ENCODE measurements around the gene ADAMTS10.
A peak's percentile ranks its signal among the peaks of the same experiment; 100 is the strongest.

- TF ChIP-seq, protein P1, sequence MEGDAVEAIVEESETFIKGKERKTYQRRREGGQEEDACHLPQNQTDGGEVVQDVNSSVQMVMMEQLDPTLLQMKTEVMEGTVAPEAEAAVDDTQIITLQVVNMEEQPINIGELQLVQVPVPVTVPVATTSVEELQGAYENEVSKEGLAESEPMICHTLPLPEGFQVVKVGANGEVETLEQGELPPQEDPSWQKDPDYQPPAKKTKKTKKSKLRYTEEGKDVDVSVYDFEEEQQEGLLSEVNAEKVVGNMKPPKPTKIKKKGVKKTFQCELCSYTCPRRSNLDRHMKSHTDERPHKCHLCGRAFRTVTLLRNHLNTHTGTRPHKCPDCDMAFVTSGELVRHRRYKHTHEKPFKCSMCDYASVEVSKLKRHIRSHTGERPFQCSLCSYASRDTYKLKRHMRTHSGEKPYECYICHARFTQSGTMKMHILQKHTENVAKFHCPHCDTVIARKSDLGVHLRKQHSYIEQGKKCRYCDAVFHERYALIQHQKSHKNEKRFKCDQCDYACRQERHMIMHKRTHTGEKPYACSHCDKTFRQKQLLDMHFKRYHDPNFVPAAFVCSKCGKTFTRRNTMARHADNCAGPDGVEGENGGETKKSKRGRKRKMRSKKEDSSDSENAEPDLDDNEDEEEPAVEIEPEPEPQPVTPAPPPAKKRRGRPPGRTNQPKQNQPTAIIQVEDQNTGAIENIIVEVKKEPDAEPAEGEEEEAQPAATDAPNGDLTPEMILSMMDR (IDR thresholded peaks at IDR 0.05) = no peak
- TF ChIP-seq POLR2A (IDR thresholded peaks at IDR 0.05) = peak in 1 of 2 donors; percentile 36
Observed at GRCh38 chr19:8610041-8610935, at the start of gene ADAMTS10.

Measured in adrenal gland (tissue), 5 donors.